SK-N-SH treated with all-trans-retinoic acid at 6 μM for 48 hours (cell line): ENCODE measurements around the gene PASK.

Experiments
- ATAC-seq: fragments of 200-7000 bp; cut with Tn5 transposase; 3 replicates; pipeline ENCODE4 v1.9.1; 2020; ENCODE audit warnings: mild to moderate bottlenecking, moderate library complexity
- ARNTL ChIP-seq: fragments of 450-650 bp; formaldehyde crosslinking; IDR thresholded peaks from 2 replicates; pipeline ENCODE4 v1.5.0; 2020; ENCODE audit warnings: low read depth, mild to moderate bottlenecking, moderate library complexity, borderline replicate concordance
- BACH2 ChIP-seq: fragments of 250-450 bp; sonication (Bioruptor Pico); IDR thresholded peaks from 2 replicates; pipeline ENCODE4 v1.9.0; 2021; ENCODE audit warnings: mild to moderate bottlenecking, borderline replicate concordance
- CSDC2 ChIP-seq: fragments of 250-450 bp; sonication (Bioruptor Pico); IDR thresholded peaks from 2 replicates; pipeline ENCODE4 v1.5.0; 2020; ENCODE audit warnings: mild to moderate bottlenecking, moderate library complexity
- CSRNP3 ChIP-seq: fragments of 250-450 bp; sonication (Bioruptor Pico); IDR thresholded peaks from 2 replicates; pipeline ENCODE4 v1.5.1; 2021; ENCODE audit warnings: mild to moderate bottlenecking, moderate library complexity
- ESRRG ChIP-seq: fragments of 250-450 bp; sonication (Bioruptor Pico); IDR thresholded peaks from 2 replicates; pipeline ENCODE4 v1.6.1; 2021; ENCODE audit warnings: mild to moderate bottlenecking
- GLIS3 ChIP-seq: fragments of 250-450 bp; sonication (Bioruptor Pico); IDR thresholded peaks from 2 replicates; pipeline ENCODE4 v1.5.0; 2020; ENCODE audit warnings: mild to moderate bottlenecking, moderate library complexity
- OSR1 ChIP-seq: fragments of 250-450 bp; sonication (Bioruptor Pico); IDR thresholded peaks from 2 replicates; pipeline ENCODE4 v1.8.0; 2022; ENCODE audit warnings: moderate library complexity, mild to moderate bottlenecking, inconsistent platforms
- PATZ1 ChIP-seq: fragments of 250-450 bp; sonication (Bioruptor Pico); IDR thresholded peaks from 2 replicates; pipeline ENCODE4 v1.8.0; 2020; ENCODE audit warnings: mild to moderate bottlenecking, moderate library complexity, borderline replicate concordance
- POU6F1 ChIP-seq: fragments of 250-450 bp; sonication (Bioruptor Pico); IDR thresholded peaks from 2 replicates; pipeline ENCODE4 v1.8.0; 2021; ENCODE audit warnings: low read depth, mild to moderate bottlenecking, moderate library complexity, borderline replicate concordance
- PPARA ChIP-seq: fragments of 250-450 bp; sonication (Bioruptor Pico); IDR thresholded peaks from 2 replicates; pipeline ENCODE4 v1.5.0; 2020; ENCODE audit warnings: mild to moderate bottlenecking, borderline replicate concordance
- SNAI2 ChIP-seq: fragments of 250-450 bp; sonication (Bioruptor Pico); IDR thresholded peaks from 2 replicates; pipeline ENCODE4 v1.5.0; 2020; ENCODE audit warnings: mild to moderate bottlenecking, moderate library complexity
- TCF4 ChIP-seq: fragments of 250-450 bp; sonication (Bioruptor Pico); IDR thresholded peaks from 2 replicates; pipeline ENCODE4 v1.8.0; 2021; ENCODE audit warnings: mild to moderate bottlenecking, moderate library complexity, borderline replicate concordance
- TOX ChIP-seq: fragments of 250-450 bp; sonication (Bioruptor Pico); IDR thresholded peaks from 2 replicates; pipeline ENCODE4 v1.8.0; 2021; ENCODE audit warnings: mild to moderate bottlenecking, moderate library complexity, borderline replicate concordance
- TSHZ2 ChIP-seq: fragments of 250-450 bp; sonication (Bioruptor Pico); IDR thresholded peaks from 2 replicates; pipeline ENCODE4 v1.5.0; 2020; ENCODE audit warnings: mild to moderate bottlenecking, moderate library complexity
- ZFP3 ChIP-seq: fragments of 250-450 bp; sonication (Bioruptor Pico); IDR thresholded peaks from 2 replicates; pipeline ENCODE4 v1.5.0; 2020; ENCODE audit warnings: mild to moderate bottlenecking, moderate library complexity
- ZFP30 ChIP-seq: fragments of 450-650 bp; formaldehyde crosslinking; IDR thresholded peaks from 2 replicates; pipeline ENCODE4 v1.5.0; 2022; ENCODE audit warnings: mild to moderate bottlenecking, moderate library complexity
- ZNF565 ChIP-seq: fragments of 450-650 bp; formaldehyde crosslinking; conservative IDR thresholded peaks from 2 replicates; pipeline ENCODE4 v1.5.0; 2020; ENCODE audit warnings: low read depth, mild to moderate bottlenecking, moderate library complexity
- ZNF70 ChIP-seq: fragments of 450-650 bp; formaldehyde crosslinking; IDR thresholded peaks from 2 replicates; pipeline ENCODE4 v1.5.0; 2020; ENCODE audit warnings: mild to moderate bottlenecking, moderate library complexity
- ZNF8 ChIP-seq: fragments of 450-650 bp; formaldehyde crosslinking; IDR thresholded peaks from 2 replicates; pipeline ENCODE4 v1.5.0; 2020; ENCODE audit warnings: mild to moderate bottlenecking, moderate library complexity

The PASK gene

GRCh38 chr2:241130316-241130715 lies 19.0 kb downstream of the PASK start:
- ATAC-seq, result no peak
- TF ChIP-seq TOX, result no peak
- TF ChIP-seq ZNF8, result no peak
- no peak for TF ChIP-seq ZNF70 (CRISPR knock-in tag)
- no peak for TF ChIP-seq ZFP3 (CRISPR knock-in tag)
- TF ChIP-seq PPARA (CRISPR knock-in tag), result no peak
- TF ChIP-seq ESRRG (CRISPR knock-in tag), result no peak
- TF ChIP-seq TSHZ2 (CRISPR knock-in tag), result no peak
- TF ChIP-seq CSDC2, result no peak
- no peak for TF ChIP-seq BACH2 (CRISPR knock-in tag)

GRCh38 chr2:241129086-241129871 lies 20.0 kb downstream of the PASK start:
- no peak for TF ChIP-seq ZNF565 (CRISPR knock-in tag)
- no peak for TF ChIP-seq ZNF8
- TF ChIP-seq OSR1 (CRISPR knock-in tag), result no peak
- TF ChIP-seq ZFP3 (CRISPR knock-in tag), result no peak
- no peak for TF ChIP-seq ZNF70 (CRISPR knock-in tag)
- no peak for TF ChIP-seq PATZ1
- TF ChIP-seq BACH2 (CRISPR knock-in tag), result no peak
- no peak for TF ChIP-seq CSRNP3 (CRISPR knock-in tag)
- TF ChIP-seq ARNTL (CRISPR knock-in tag), result no peak
- no peak for TF ChIP-seq CSDC2
- no peak for TF ChIP-seq ZFP30 (CRISPR knock-in tag)
- no peak for TF ChIP-seq TCF4 (CRISPR knock-in tag)
- no peak for TF ChIP-seq SNAI2 (CRISPR knock-in tag)
- no peak for TF ChIP-seq TSHZ2 (CRISPR knock-in tag)
- TF ChIP-seq POU6F1 (CRISPR knock-in tag), result no peak
- no peak for TF ChIP-seq PPARA (CRISPR knock-in tag)
- ATAC-seq, result no peak

- ATAC-seq, result no peak
- TF ChIP-seq OSR1 (CRISPR knock-in tag) (no peak), ZFP3 (CRISPR knock-in tag) (no peak), GLIS3 (no peak), ZFP30 (CRISPR knock-in tag) (no peak), TSHZ2 (CRISPR knock-in tag) (no peak), PATZ1 (no peak)
These were observed 21.0 kb downstream of the PASK start for GRCh38 chr2:241128266-241128665.
